ENCODE measurements around the gene GSG1L. TPM values are rescaled to one million over a fixed set of nuclear protein-coding genes. Genes with fewer than 3 reads are reported as not detected.

The GSG1L gene
- polyA plus RNA-seq, 3 donors, result not detected

GRCh38 chr16:27779641-27780164, 283.8 kb downstream of the GSG1L start:
- no peaks in the 10 kb centered on the region for H3K79me2 ChIP-seq (ENCODE audit: insufficient read depth, low read length)
- H2AFZ ChIP-seq (ENCODE audit: insufficient read depth, low read depth, low read length, poor library complexity, severe bottlenecking), result no peak overlapping the region
- H3K4me1 Mint-ChIP-seq, result no peaks in the 10 kb centered on the region
- no peak for DNase-seq
- 96% methylated on average over 17 of the region's 23 CpGs for WGBS (ENCODE audit: insufficient coverage)
- H3K4me2 ChIP-seq (replicated peaks; ENCODE audit: extremely low read depth, low read length, poor library complexity, severe bottlenecking), result no peak overlapping the region
- H3K9me3 ChIP-seq (replicated peaks in 1 of 2; ENCODE audit: control insufficient read depth in 1 of 2, insufficient read depth in 1 of 2, low read length in 2 of 2), result no peaks in the 10 kb centered on the region
- H3K27ac ChIP-seq (ENCODE audit: low read depth in 1 of 2, low read length in 2 of 2), result no peak overlapping the region
- peaks cover 0 to 3% of the 10 kb centered on the region in 2 donors for H3K36me3 ChIP-seq (replicated peaks in 1 of 2; ENCODE audit: control insufficient read depth in 1 of 2, insufficient read depth in 2 of 2, low read length in 2 of 2)
- H3K9ac ChIP-seq (ENCODE audit: insufficient read depth, low read length, poor library complexity, severe bottlenecking), result no peak overlapping the region
- TF ChIP-seq CTCF (IDR thresholded peaks at IDR 0.05), result no peak
- H3K4me3 ChIP-seq (replicated peaks in 1 of 3; ENCODE audit: low read depth in 2 of 3, low read length in 3 of 3), result no peak overlapping the region
- H3K27me3 ChIP-seq (ENCODE audit: control insufficient read depth in 2 of 2, insufficient read depth in 2 of 2, low read length in 2 of 2), result no peaks in the 10 kb centered on the region
- H3K27ac Mint-ChIP-seq, result no peak overlapping the region
- intact Hi-C loops (cut with micrococcal nuclease), result no loop called here
- H3K9me3 Mint-ChIP-seq, result no peaks in the 10 kb centered on the region
- H3K4me1 ChIP-seq (ENCODE audit: control insufficient read depth in 1 of 2, insufficient read depth in 2 of 2, low read length in 2 of 2), result no peaks in the 10 kb centered on the region
- H3K4me3 Mint-ChIP-seq, result no peak overlapping the region
- H3K27me3 Mint-ChIP-seq (ENCODE audit: low read depth in 3 of 3), result peaks cover 0 to 5% (median 3%) of the 10 kb centered on the region in 3 donors
- H4K20me1 ChIP-seq (ENCODE audit: insufficient read depth, low read length), result no peaks in the 10 kb centered on the region
- H3K36me3 Mint-ChIP-seq, result peaks cover 4 to 14% of the 10 kb centered on the region in 2 donors

- intact Hi-C loops (cut with micrococcal nuclease), result no loop called here
- no peak overlapping the region for H2AFZ ChIP-seq (ENCODE audit: insufficient read depth, low read depth, low read length, poor library complexity, severe bottlenecking)
- no peak for TF ChIP-seq CTCF (IDR thresholded peaks at IDR 0.05)
- no peaks in the 10 kb centered on the region for H3K9me3 ChIP-seq (replicated peaks in 1 of 2; ENCODE audit: control insufficient read depth in 1 of 2, insufficient read depth in 1 of 2, low read length in 2 of 2)
- DNase-seq, result no peak
- WGBS (ENCODE audit: insufficient coverage), result 73% methylated on average over 4 of the region's 10 CpGs
- peaks cover 4 to 17% of the 10 kb centered on the region in 2 donors for H3K36me3 Mint-ChIP-seq
- H3K4me1 Mint-ChIP-seq, result no peaks in the 10 kb centered on the region
- no peak overlapping the region for H3K27ac ChIP-seq (ENCODE audit: low read depth in 1 of 2, low read length in 2 of 2)
- H3K4me1 ChIP-seq (ENCODE audit: control insufficient read depth in 1 of 2, insufficient read depth in 2 of 2, low read length in 2 of 2), result no peaks in the 10 kb centered on the region
- no peak overlapping the region for H3K9ac ChIP-seq (ENCODE audit: insufficient read depth, low read length, poor library complexity, severe bottlenecking)
- H3K4me3 Mint-ChIP-seq, result no peak overlapping the region
- H3K27ac Mint-ChIP-seq, result no peak overlapping the region
- no peaks in the 10 kb centered on the region for H3K79me2 ChIP-seq (ENCODE audit: insufficient read depth, low read length)
- peaks cover 0 to 5% (median 2%) of the 10 kb centered on the region in 3 donors for H3K27me3 Mint-ChIP-seq (ENCODE audit: low read depth in 3 of 3)
- H3K36me3 ChIP-seq (replicated peaks in 1 of 2; ENCODE audit: control insufficient read depth in 1 of 2, insufficient read depth in 2 of 2, low read length in 2 of 2), result peaks cover 0 to 3% of the 10 kb centered on the region in 2 donors
- H4K20me1 ChIP-seq (ENCODE audit: insufficient read depth, low read length), result no peaks in the 10 kb centered on the region
- H3K9me3 Mint-ChIP-seq, result no peaks in the 10 kb centered on the region
- H3K4me3 ChIP-seq (replicated peaks in 1 of 3; ENCODE audit: low read depth in 2 of 3, low read length in 3 of 3), result no peak overlapping the region
- H3K4me2 ChIP-seq (replicated peaks; ENCODE audit: extremely low read depth, low read length, poor library complexity, severe bottlenecking), result no peak overlapping the region
- no peaks in the 10 kb centered on the region for H3K27me3 ChIP-seq (ENCODE audit: control insufficient read depth in 2 of 2, insufficient read depth in 2 of 2, low read length in 2 of 2)
Observed at GRCh38 chr16:27778926-27779570, 284.5 kb downstream of the GSG1L start.

Measured in CD14-positive monocyte (primary cell).